Retina (tissue), 1 donor: Measurements from ENCODE around the gene BICDL1.

ENCODE experiments used
- DNase-seq: peaks from one replicate; pipeline ENCODE4 v3.0.0-alpha.2; 2016

BICDL1 gene

GRCh38 chr12:120102189-120103043 lies 113.4 kb downstream of the BICDL1 start:
- no peak for DNase-seq

- no peak for DNase-seq
These were observed 114.0 kb downstream of the BICDL1 start for GRCh38 chr12:120103044-120103338.

- DNase-seq = no peak
These were observed 114.3 kb downstream of the BICDL1 start for GRCh38 chr12:120103371-120103770.

GRCh38 chr12:120106151-120106550 lies 117.1 kb downstream of the BICDL1 start:
- no peak for DNase-seq

GRCh38 chr12:120109570-120110267 lies 120.7 kb downstream of the BICDL1 start:
- DNase-seq = no peak

- DNase-seq = no peak
These were observed 121.8 kb downstream of the BICDL1 start for GRCh38 chr12:120110550-120111501.

GRCh38 chr12:120115066-120115465 lies 126.0 kb downstream of the BICDL1 start:
- DNase-seq = no peak

GRCh38 chr12:120115692-120116440 lies 126.8 kb downstream of the BICDL1 start:
- DNase-seq = peak; percentile 28

- DNase-seq = no peak
These were observed 127.4 kb downstream of the BICDL1 start, which contains the start of gene RAB35 for GRCh38 chr12:120116441-120116791. Gene RAB35, minus strand, starts transcription at chr12:120116753. Its CDS starts 103 bp downstream, at chr12:120116650.

GRCh38 chr12:120116792-120117651 lies 128.0 kb downstream of the BICDL1 start:
- peak; percentile 96 for DNase-seq

- no peak for DNase-seq
These were observed 128.9 kb downstream of the BICDL1 start for GRCh38 chr12:120117961-120118320.

GRCh38 chr12:120118321-120119061 lies 129.5 kb downstream of the BICDL1 start:
- no peak for DNase-seq

- no peak for DNase-seq
These were observed 130.4 kb downstream of the BICDL1 start for GRCh38 chr12:120119271-120119973.

GRCh38 chr12:120121343-120121742 lies 132.3 kb downstream of the BICDL1 start:
- no peak for DNase-seq

- no peak for DNase-seq
These were observed 132.8 kb downstream of the BICDL1 start for GRCh38 chr12:120121766-120122293.

- DNase-seq = no peak
These were observed 136.0 kb downstream of the BICDL1 start for GRCh38 chr12:120125029-120125428.

GRCh38 chr12:120125792-120126634 lies 137.0 kb downstream of the BICDL1 start:
- no peak for DNase-seq

- DNase-seq = no peak
These were observed 137.6 kb downstream of the BICDL1 start for GRCh38 chr12:120126635-120127005.

GRCh38 chr12:120130011-120130410 lies 141.0 kb downstream of the BICDL1 start:
- no peak for DNase-seq
